NCI-H748 treated with DMSO at 0.1 percent for 48 hours (cell line): Measurements from ENCODE around the gene ASB18.

Experiments
- DNase-seq: peaks from one replicate; lab custom pipeline; 2025; lab: John Stamatoyannopoulos, UW

Gene ASB18

GRCh38 chr2:236173729-236174607 is 90.2 kb downstream of the ASB18 start:
- no peak for DNase-seq

- no peak for DNase-seq
These were observed 91.0 kb downstream of the ASB18 start for GRCh38 chr2:236173036-236173728.

GRCh38 chr2:236172255-236173035 is 91.8 kb downstream of the ASB18 start:
- DNase-seq: no peak

GRCh38 chr2:236171680-236172254 is 92.4 kb downstream of the ASB18 start:
- DNase-seq: no peak

DNA sequence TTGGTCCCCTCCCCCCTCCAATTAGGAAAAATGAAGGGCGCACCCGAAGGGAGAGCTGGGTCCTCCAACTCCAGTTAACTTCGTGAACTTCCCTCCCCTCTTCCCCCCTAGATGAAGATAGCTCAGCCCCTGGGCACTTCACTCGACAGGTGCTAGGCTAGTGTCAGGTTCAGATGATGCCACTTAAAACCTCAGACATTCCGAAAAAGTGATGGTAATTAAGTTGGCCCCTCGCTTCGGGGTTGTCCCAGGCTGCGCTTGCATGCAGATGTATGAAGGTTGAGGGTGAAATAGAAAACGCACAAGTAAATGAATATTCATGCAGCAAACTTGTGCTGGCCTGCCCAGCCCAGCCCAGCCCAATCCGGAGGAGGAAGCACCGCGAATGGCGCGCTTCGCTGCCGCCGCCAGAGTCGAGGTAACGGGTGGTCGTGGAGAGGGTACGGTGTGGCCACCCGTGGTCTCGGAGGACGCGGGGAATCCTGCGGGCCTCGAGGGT is 93.0 kb downstream of the ASB18 start:
- no peak for DNase-seq

DNA sequence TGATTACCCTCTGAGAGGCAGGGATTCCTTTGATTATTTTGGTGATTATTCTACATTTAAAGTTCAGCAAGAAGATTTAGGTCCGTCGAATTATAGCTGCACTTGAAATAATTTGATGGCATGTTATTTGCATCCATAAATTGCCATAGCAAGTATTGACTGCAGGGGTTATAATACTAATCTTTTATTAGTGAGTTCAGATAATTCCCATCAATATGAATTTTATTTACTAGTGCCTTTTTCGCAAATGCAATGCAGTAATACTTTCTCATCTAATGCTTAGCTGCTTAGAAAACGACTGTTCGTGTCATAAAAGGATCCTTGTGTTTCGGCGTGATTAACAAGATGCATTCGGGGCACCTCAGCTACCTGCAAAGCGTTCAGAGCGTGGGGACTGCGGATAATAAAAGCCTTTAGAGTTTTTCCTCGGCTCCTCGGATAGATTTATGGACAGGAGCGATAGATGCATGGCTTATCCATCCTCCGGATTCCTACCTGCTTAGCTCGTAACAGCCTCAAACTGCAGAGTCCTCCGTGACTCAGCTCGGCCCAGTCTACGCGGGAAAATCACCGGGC is 93.5 kb downstream of the ASB18 start:
- no peak for DNase-seq

GRCh38 chr2:236169741-236170589 is 94.2 kb downstream of the ASB18 start:
- DNase-seq: no peak

DNA sequence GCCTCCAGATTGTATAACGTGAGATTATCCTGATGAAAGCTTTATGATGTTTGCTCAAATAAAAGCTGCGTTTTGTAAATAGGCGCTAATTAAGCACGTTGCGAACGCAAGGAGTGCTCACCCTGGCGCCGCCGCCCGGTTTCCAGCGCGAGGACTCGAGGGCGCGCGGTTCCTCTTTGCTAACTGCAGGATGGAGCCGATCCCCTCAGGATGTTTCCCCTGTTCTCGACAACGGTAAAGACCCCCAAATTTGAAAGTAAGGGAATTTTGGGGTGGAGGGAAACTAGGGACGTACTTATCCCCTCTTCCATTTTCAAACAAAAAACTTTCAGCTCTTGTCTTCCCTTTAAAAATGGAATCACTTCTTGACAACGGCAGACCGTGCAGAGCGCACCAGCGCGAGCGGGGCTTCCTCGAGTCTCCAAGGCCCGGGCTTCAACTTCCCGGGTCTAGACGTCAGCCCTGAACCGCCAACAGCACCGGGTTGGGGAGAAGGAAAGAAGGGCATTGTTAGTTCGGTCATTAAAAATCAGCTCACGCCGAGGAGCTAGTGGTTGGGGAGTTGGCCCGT is 95.0 kb downstream of the ASB18 start:
- peak; percentile 52 for DNase-seq

- DNase-seq: peak; percentile 65
These were observed 95.8 kb downstream of the ASB18 start, which contains the start of gene GBX2 for GRCh38 chr2:236168110-236169080. Gene GBX2, minus strand, starts transcription at chr2:236168386. Its CDS starts 415 bp downstream, at chr2:236167971.

DNA sequence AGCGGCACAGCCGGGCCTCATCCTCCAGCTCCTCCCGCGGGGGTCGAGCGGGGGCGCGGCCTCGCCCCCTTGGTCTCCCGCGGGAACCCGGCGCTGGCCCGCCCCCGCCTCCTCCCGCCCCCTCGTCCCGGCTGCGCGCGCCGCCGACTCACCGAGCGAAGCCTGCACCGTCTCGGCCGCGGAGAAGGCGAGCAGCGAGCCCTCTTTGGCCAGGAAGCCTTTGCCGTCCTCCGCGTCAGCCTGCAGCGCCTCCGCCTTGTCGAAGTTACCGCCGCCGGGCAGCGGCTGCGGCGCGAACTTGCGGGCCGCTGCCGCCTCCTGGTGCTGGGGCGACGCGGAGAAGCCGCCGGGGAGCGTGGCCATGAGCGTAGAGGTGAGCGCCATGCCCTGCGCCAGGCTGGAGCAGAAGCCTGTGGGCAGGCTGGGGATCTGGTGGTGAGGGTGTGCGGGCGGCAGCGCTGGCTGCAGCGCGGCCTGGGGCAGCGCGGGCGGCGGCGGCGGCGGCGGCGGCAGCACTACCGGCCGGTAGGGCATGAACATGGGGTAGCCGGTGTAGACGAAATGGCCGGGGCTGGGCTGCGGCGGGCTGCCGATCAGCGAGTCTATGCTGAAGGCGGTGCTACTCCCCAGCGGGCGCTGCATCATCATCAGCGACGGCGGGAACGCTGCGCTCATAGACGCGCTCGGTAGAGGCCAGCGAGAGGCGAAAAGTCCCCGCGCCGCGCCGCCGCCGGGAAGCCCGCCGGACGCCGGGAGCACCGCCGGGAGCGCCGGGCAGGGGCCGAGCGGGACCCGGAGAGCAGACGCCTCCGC is 96.7 kb downstream of the ASB18 start:
- no peak for DNase-seq

GRCh38 chr2:236166796-236167296 is 97.4 kb downstream of the ASB18 start:
- no peak for DNase-seq

GRCh38 chr2:236165842-236166795 is 98.1 kb downstream of the ASB18 start:
- no peak for DNase-seq

DNA sequence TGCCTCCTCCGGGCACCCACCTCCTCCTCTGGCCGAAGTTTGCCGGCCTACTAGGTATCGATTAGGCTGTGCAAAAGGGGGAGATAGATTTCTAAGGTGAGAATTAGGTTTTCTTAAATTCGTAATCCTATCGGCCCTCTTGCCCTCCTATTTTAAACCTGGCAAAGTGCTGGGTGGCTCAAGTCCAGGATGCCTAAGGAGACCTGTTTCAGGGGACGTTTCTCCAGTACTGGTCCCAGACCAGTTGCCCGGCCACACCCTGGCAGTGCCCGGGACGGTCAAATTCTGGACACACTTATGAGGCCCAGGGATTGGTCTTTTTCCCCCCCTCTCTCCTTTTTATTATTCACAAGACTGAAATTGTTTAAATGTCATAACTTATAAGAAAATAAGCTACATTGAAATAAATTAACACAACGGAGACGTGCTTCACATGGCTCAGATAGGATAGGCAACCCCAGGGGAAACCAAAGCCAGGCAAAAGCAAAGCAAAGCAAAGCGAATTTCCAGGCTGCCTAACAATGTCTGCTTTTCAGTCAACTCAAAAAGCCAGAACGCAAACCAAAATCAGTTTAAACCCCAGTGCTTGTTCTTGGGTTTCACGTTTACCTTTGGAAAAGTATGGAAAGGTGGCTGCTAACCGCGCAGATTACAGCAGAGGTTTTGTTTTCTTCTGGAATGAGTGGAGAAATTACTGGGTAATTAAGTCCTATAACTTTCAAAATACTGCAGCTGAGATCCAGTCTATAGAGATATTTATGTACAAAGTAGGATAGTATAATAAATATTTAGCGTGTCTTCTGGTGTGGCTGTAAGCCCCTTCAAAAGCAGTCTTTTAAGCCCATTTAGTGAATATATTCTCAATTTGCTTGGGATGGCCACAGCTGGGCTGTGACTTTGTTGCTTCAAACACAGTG is 99.0 kb downstream of the ASB18 start:
- DNase-seq: no peak

GRCh38 chr2:236164201-236164924 is 99.8 kb downstream of the ASB18 start:
- DNase-seq: no peak
